ENCODE measurements around the gene TTC21A.
A peak's percentile ranks its signal among the peaks of the same experiment; 100 is the strongest.

The TTC21A gene

GRCh38 chr3:39183211-39184080, 76.0 kb downstream of the TTC21A start:
- H3K36me3 ChIP-seq (replicated peaks), result no peaks in the 10 kb centered on the region
- no peaks in the 10 kb centered on the region for H3K27me3 ChIP-seq (replicated peaks)
- no peak overlapping the region for H3K27ac ChIP-seq
- no peak overlapping the region for H3K4me3 ChIP-seq (ENCODE audit: low read depth, low read length)
- no peak for TF ChIP-seq CTCF (IDR thresholded peaks at IDR 0.05; ENCODE audit: low read depth, low read length, missing control alignments)
- DNase-seq, result no peak
- in situ Hi-C loops (cut with HindIII; ENCODE audit: low pct_ligation_motif_present, low sequenced_read_pairs), result no loop called here

GRCh38 chr3:39184081-39184967, 76.8 kb downstream of the TTC21A start:
- in situ Hi-C loops (cut with HindIII; ENCODE audit: low pct_ligation_motif_present, low sequenced_read_pairs), result no loop called here
- no peak overlapping the region for H3K27ac ChIP-seq
- DNase-seq, result no peak
- peak; percentile 4 for TF ChIP-seq CTCF (IDR thresholded peaks at IDR 0.05; ENCODE audit: low read depth, low read length, missing control alignments)
- H3K4me3 ChIP-seq (ENCODE audit: low read depth, low read length), result no peak overlapping the region
- no peaks in the 10 kb centered on the region for H3K36me3 ChIP-seq (replicated peaks)
- no peaks in the 10 kb centered on the region for H3K27me3 ChIP-seq (replicated peaks)

- H3K27me3 ChIP-seq (replicated peaks), result no peaks in the 10 kb centered on the region
- no peak overlapping the region for H3K4me3 ChIP-seq (ENCODE audit: low read depth, low read length)
- no peak overlapping the region for H3K27ac ChIP-seq
- in situ Hi-C loops (cut with HindIII; ENCODE audit: low pct_ligation_motif_present, low sequenced_read_pairs), result no loop called here
- no peak for DNase-seq
- no peak for TF ChIP-seq CTCF (IDR thresholded peaks at IDR 0.05; ENCODE audit: low read depth, low read length, missing control alignments)
- H3K36me3 ChIP-seq (replicated peaks), result no peaks in the 10 kb centered on the region
These were observed 77.4 kb downstream of the TTC21A start for GRCh38 chr3:39184968-39185285.

GRCh38 chr3:39185326-39185958, 78.0 kb downstream of the TTC21A start:
- no peaks in the 10 kb centered on the region for H3K27me3 ChIP-seq (replicated peaks)
- no peak for TF ChIP-seq CTCF (IDR thresholded peaks at IDR 0.05; ENCODE audit: low read depth, low read length, missing control alignments)
- no peak for DNase-seq
- no peaks in the 10 kb centered on the region for H3K36me3 ChIP-seq (replicated peaks)
- no peak overlapping the region for H3K27ac ChIP-seq
- H3K4me3 ChIP-seq (ENCODE audit: low read depth, low read length), result no peak overlapping the region
- in situ Hi-C loops (cut with HindIII; ENCODE audit: low pct_ligation_motif_present, low sequenced_read_pairs), result no loop called here

GRCh38 chr3:39185959-39186691, 78.6 kb downstream of the TTC21A start:
- Histone ChIP-seq H3K4me3 (ENCODE audit: low read depth, low read length) (no peak overlapping the region), H3K27me3 (replicated peaks) (no peaks in the 10 kb centered on the region), H3K36me3 (replicated peaks) (no peaks in the 10 kb centered on the region), H3K27ac (no peak overlapping the region)
- no peak for DNase-seq
- TF ChIP-seq CTCF (IDR thresholded peaks at IDR 0.05; ENCODE audit: low read depth, low read length, missing control alignments), result no peak
- in situ Hi-C loops (cut with HindIII; ENCODE audit: low pct_ligation_motif_present, low sequenced_read_pairs), result no loop called here

Measured in brain microvascular endothelial cell (primary cell).